OCI-LY7 (cell line): ENCODE results near the gene SLC25A46.

ENCODE experiments used
- CTCF ChIP-seq: fragments of 200-600 bp; sonication (generic); conservative IDR thresholded peaks from 2 replicates; pipeline ENCODE4 v1.5.1; 2014; ENCODE audit warnings: mild to moderate bottlenecking, antibody characterized with exemption, low read length, moderate library complexity, mixed read lengths
- EZH2phosphoT487 ChIP-seq: fragments of 200-600 bp; sonication (generic); IDR thresholded peaks from 2 replicates; pipeline ENCODE4 v1.6.1; 2018; ENCODE audit warnings: low read depth, borderline replicate concordance, mild to moderate bottlenecking, mixed run types, antibody characterized with exemption, low read length, moderate library complexity, mixed read lengths

- TF ChIP-seq CTCF (no peak), EZH2phosphoT487 (no peak)
Measured at GRCh38 chr5:110734101-110734500, 4.7 kb upstream of the SLC25A46 start.
